NT2/D1 (cell line): ENCODE measurements around the gene ALG10B.
"Not testable (repeated sequence)": the region's sequence is repeated elsewhere in the genome, so short reads cannot be mapped to it uniquely, and the experiment has no call there.

Source experiments
- YY1 ChIP-seq: IDR thresholded peaks from 2 replicates; pipeline ENCODE4 v1.6.1; 2011; ENCODE audit not compliant: insufficient read length, insufficient read depth
- ZNF274 ChIP-seq: IDR thresholded peaks from 2 replicates; pipeline ENCODE4 v1.6.1; 2011; ENCODE audit warnings: mild to moderate bottlenecking, low read depth, low read length

- not testable (repeated sequence) for TF ChIP-seq ZNF274, YY1
These were observed 13.6 kb upstream of the ALG10B start for GRCh38 chr12:38302972-38303371.
